GM21786 (cell line): ENCODE measurements around the gene UCN3.
"Not testable (repeated sequence)": the region's sequence is repeated elsewhere in the genome, so short reads cannot be mapped to it uniquely, and the experiment has no call there.

ENCODE experiments used
- ATAC-seq: cut with Tn5 transposase; IDR thresholded peaks from one replicate; pipeline ENCODE4 v1.9.1; 2021; ENCODE audit not compliant: unreplicated experiment

UCN3 gene

DNA sequence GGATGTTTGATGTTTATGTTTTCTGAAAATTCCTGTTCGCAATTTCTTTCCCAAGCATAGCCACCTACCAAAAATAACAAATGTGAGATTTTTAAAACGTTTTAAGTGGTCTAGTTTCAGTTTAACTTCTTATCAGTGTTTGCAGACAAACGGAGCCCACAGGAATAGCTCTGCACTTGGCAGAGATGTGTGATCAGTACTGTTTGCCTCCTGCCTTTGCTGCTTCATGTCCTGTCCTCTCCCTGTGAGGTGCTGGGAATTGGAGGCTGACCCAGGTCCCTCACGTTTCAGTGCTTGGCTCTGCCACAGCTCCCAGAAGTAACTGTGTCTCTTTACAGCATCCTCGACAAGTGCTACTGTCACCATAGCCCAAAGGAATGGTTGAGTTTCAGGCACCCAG, 1.2 kb downstream of the UCN3 start:
- no peak for ATAC-seq

- ATAC-seq: no peak
Measured at GRCh38 chr10:5369362-5370158, 4.8 kb downstream of the UCN3 start.

GRCh38 chr10:5370493-5371352, 6.0 kb downstream of the UCN3 start:
- ATAC-seq: no peak

GRCh38 chr10:5373307-5373706, 8.5 kb downstream of the UCN3 start:
- no peak for ATAC-seq

- ATAC-seq: no peak
Measured at GRCh38 chr10:5373891-5374611, 9.3 kb downstream of the UCN3 start.

DNA sequence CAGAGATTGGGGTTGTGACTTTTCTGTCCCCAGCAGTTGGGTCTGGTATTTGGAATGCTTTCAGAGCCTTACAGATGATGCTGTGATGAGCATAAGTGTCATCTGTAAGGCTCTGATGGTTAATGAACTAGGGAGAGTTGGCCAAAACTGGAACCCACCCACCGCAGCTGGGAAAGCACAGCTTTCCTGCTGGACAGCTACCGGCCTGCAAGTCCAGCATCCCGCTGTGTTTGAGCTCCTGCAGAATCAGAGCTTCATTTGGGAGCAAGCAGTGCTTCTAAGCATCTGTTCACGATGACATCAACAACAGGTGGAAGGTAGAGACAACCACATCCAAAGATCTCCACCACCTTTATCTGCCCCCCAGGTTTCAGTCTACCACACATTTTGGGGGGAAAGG, 11.7 kb downstream of the UCN3 start:
- no peak for ATAC-seq

DNA sequence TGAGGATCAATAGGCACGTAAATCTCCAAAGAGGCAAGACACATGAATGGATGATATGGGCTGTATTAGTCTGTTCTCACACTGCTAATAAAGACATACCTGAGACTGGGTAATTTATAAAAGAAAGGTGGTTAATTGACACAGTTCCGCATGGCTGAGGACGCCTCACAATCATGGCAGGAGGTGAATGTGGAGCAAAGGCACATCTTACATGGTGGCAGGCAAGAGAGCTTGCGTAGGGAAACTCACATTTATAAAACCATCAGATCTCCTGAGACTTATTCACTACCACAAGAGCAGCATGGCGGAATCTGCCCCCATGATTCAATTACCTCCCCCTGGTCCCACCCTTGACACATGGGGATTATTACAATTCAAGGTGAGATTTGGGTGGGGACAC, 14.4 kb downstream of the UCN3 start:
- not testable (repeated sequence) for ATAC-seq

GRCh38 chr10:5380395-5380794, 15.6 kb downstream of the UCN3 start:
- ATAC-seq: not testable (repeated sequence)

- no peak for ATAC-seq
Measured at GRCh38 chr10:5381187-5381586, 16.4 kb downstream of the UCN3 start.

GRCh38 chr10:5385224-5385623, 20.5 kb downstream of the UCN3 start:
- no peak for ATAC-seq

- no peak for ATAC-seq
Measured at GRCh38 chr10:5387169-5387568, 22.4 kb downstream of the UCN3 start.

GRCh38 chr10:5390607-5391205, 25.9 kb downstream of the UCN3 start:
- ATAC-seq: no peak

DNA sequence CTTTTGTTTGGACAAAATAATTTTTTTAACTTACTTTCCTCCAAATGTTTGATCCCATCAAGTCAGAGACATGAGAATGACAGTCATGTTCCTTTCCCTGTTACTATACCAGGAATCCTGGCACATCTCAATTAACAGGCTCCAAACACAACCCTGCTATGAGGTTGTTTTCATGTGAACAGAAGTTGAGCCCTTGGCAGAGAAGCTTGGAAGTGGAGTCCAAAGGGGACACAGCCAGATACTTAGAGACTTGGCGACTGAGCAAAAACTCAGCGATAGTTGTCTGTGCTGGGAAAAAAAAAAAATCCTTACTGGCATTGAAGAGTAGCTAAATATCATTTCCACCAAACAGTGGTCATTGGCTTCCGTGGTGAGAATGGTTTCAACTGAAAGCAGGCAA, 27.0 kb downstream of the UCN3 start:
- ATAC-seq: no peak

DNA sequence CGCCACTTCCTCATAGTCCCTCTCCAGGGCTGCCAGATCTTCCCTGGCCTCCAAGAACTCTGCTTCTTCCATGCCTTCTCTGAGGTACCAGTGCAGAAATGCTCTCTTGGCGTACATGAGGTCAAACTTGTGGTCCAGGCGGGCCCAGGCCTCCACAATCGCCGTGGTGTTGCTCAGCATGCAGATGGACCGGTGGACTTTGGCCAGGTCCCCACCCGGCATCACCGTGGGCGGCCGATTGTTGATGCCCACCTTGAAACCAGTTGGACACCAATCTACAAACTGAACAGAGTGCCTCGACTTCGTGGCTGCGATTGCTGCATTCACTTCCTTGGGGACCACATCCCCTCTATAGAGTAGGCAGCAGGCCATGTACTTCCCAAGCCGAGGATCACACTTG, 28.8 kb downstream of the UCN3 start:
- no peak for ATAC-seq

DNA sequence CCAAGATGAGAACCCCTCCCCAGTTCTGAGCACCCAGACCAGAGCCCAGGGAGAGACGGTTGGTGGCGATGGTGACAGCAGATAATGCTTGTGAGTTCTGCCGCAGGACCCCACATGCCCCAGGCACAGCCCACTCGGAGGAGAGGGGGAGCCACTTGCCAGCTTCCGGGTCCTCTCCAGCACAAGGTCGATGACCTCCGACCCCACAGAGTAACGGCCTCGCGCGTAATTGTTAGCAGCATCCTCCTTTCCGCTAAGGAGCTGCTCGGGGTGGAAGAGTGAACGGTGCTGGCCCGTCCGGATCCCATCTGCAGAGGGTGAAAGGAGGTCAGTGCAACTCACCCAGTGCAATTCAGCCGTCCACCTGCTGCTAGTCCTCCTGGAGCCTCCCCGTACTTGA, 30.4 kb downstream of the UCN3 start:
- no peak for ATAC-seq

DNA sequence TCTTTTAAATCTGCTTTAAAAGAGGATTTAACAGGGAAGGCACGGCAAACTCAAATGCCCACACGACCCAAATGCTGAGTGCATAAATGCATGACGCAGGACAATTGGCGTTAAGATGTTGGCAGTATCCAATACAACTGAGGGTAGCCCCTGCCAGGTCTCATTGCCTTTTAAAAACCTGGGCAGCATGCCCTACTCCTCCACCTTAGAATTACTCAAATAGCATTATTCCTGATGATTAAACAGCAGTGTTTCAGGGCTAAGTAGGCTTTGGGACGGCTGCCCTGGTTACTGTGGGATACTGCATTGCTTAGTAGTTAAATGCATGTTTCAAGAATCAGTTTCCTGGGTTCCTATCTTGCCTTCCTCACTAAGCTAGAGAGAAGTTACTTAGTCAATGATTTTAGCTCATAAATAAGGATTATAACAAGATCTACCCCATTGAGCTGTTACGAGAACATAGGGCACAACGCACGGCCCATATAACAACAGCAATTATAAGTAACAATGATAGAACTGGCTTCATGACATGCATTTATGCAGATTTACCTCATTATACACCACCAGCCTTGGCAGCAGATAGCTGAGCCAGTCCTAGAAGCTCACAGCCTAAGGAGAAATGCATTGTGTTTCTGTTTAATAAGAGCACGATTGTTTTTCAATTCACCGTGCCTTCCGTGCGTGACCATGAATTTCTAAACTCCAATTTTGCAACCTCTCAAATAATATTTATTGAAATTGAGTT, 32.0 kb downstream of the UCN3 start:
- no peak for ATAC-seq

DNA sequence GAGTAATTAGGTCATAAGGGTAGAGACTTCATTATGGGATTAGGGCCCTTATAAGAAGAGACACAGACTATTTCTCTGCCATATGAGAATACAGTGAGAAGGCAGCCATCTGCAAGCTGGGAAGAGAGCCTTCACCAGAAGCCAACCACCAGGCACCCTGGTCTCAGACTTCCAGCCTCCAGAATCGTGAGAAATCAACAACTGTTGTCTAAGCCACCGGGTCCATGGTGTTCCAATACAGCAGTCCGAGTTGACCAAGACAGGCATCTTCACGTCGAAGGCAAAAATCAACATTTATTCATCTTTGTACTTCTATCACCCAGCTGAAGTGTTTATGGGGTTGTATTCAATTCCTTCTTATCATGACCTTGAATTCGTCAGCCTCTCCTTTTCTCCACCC, 34.6 kb downstream of the UCN3 start:
- no peak for ATAC-seq

DNA sequence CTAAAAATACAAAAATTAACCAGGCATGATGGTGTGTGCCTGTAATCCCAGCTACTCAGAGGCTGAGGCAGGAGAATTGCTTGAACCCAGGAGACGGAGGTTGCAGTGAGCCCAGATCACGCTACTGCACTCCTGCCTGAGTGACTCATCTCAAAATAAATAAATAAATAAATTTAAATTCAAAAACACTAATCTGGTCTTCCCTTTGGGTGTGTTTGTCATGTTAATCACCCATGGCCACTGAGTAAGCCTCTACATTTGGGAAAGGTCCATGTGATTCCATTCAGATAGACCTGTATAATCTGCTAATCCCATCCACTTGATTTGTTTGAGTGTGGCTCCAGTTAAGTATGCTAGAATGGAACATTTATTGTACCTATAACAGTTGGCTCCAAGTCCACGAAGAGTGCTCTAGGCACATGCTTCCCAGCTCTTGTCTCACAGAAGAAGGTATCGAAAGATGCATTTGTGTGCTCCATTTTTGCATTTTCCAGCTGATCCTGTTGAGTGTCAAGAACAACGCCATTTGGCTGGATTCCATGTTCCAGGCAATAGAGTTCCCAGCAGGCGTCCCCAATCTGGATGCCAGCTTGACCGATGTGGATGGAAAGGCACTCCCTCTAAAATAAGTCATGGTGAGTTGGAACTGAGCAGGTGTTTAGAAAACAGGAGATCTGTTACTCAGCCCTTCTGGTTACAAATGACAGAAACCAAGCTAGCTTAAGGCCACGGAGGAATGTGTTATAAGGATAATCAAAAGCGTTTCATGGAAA, 35.9 kb downstream of the UCN3 start:
- no peak for ATAC-seq

GRCh38 chr10:5402798-5403197, 38.0 kb downstream of the UCN3 start:
- ATAC-seq: no peak
